ENCODE results near the gene TBC1D7.

TBC1D7 gene

DNA sequence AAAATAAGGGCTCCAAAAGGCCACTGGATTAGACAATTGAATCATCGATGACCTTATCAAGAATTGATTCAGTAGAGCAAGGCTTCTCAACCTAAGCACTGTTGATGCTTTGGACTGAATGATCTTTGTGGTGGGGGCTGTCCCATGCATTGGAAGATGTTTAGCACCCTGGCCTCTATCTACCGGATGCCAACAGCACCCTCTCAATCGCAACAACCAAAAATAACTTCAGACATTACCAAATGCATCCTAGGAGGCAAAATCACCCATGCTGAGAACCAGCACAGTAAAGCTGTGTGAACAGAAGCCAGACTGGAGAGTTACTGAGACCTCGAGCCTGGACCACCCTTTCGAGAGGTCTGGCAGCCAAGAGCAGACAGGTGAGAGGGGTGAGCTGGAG lies 67.5 kb downstream of the TBC1D7 start:
- H3K9me3 ChIP-seq (ENCODE audit: control insufficient read depth, low read length) = no peaks in the 10 kb centered on the region
- no peaks in the 10 kb centered on the region for H3K27me3 ChIP-seq (replicated peaks; ENCODE audit: control insufficient read depth, insufficient read depth, low read length, poor library complexity, severe bottlenecking)
- no peaks in the 10 kb centered on the region for H3K4me1 ChIP-seq (ENCODE audit: control insufficient read depth, insufficient read depth, low read length, poor library complexity, severe bottlenecking)
- H3K4me3 ChIP-seq (ENCODE audit: insufficient read depth, low read depth, low read length, poor library complexity, severe bottlenecking) = no peak overlapping the region
- no peak for DNase-seq
- H3K27ac ChIP-seq (ENCODE audit: insufficient read depth, low read length, poor library complexity, severe bottlenecking) = no peak overlapping the region
- H3K36me3 ChIP-seq (ENCODE audit: control insufficient read depth, insufficient read depth, low read length) = no peaks in the 10 kb centered on the region

DNA sequence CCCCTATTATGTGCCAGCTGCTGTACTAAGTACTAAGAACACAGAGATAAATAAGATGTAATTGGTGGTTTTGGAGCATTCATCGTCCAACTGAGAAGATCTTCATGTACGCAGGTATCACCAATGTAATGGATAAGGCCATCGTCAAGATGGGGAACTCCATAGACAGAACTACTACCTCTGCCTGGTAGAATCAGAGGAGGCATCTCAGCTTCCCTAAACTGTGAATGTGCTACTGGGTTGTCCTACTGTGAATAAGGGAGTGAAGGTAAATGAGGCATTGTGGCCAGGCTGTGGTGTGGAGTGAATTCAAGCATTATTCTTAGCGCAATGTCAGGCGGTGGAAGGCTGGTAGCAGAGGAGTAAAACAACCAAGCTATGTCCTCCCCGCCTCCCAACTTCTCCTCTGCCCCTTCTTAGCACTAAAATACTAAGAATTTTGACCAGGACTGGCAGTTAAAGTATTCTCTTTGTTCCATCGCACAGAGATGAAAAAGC lies 68.2 kb downstream of the TBC1D7 start:
- Histone ChIP-seq H3K9me3 (ENCODE audit: control insufficient read depth, low read length) (no peaks in the 10 kb centered on the region), H3K36me3 (ENCODE audit: control insufficient read depth, insufficient read depth, low read length) (no peaks in the 10 kb centered on the region), H3K27me3 (replicated peaks; ENCODE audit: control insufficient read depth, insufficient read depth, low read length, poor library complexity, severe bottlenecking) (no peaks in the 10 kb centered on the region), H3K27ac (ENCODE audit: insufficient read depth, low read length, poor library complexity, severe bottlenecking) (no peak overlapping the region), H3K4me1 (ENCODE audit: control insufficient read depth, insufficient read depth, low read length, poor library complexity, severe bottlenecking) (no peaks in the 10 kb centered on the region), H3K4me3 (ENCODE audit: insufficient read depth, low read depth, low read length, poor library complexity, severe bottlenecking) (no peak overlapping the region)
- no peak for DNase-seq

DNA sequence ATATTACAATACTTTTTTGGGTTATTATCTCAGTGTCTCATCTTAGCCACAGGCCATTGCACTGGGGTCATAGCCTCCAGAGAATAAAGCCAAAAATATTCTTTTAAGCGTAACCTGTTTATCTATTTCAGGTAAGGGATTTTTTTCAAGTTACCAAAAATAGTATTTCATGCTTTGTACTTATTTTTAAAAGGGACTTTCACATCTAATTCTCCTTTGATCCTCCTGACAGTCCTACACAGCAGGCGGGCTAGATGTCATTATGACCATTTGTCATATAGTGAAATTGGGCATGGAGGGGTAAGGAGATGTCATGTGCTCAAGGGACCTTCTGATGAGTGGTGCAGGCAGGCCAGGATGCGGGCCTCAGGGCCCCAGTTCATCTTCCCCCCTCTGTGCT lies 68.9 kb downstream of the TBC1D7 start:
- Histone ChIP-seq H3K27ac (ENCODE audit: insufficient read depth, low read length, poor library complexity, severe bottlenecking) (no peak overlapping the region), H3K27me3 (replicated peaks; ENCODE audit: control insufficient read depth, insufficient read depth, low read length, poor library complexity, severe bottlenecking) (no peaks in the 10 kb centered on the region), H3K4me3 (ENCODE audit: insufficient read depth, low read depth, low read length, poor library complexity, severe bottlenecking) (no peak overlapping the region), H3K4me1 (ENCODE audit: control insufficient read depth, insufficient read depth, low read length, poor library complexity, severe bottlenecking) (no peaks in the 10 kb centered on the region), H3K36me3 (ENCODE audit: control insufficient read depth, insufficient read depth, low read length) (no peaks in the 10 kb centered on the region), H3K9me3 (ENCODE audit: control insufficient read depth, low read length) (no peaks in the 10 kb centered on the region)
- no peak for DNase-seq

DNA sequence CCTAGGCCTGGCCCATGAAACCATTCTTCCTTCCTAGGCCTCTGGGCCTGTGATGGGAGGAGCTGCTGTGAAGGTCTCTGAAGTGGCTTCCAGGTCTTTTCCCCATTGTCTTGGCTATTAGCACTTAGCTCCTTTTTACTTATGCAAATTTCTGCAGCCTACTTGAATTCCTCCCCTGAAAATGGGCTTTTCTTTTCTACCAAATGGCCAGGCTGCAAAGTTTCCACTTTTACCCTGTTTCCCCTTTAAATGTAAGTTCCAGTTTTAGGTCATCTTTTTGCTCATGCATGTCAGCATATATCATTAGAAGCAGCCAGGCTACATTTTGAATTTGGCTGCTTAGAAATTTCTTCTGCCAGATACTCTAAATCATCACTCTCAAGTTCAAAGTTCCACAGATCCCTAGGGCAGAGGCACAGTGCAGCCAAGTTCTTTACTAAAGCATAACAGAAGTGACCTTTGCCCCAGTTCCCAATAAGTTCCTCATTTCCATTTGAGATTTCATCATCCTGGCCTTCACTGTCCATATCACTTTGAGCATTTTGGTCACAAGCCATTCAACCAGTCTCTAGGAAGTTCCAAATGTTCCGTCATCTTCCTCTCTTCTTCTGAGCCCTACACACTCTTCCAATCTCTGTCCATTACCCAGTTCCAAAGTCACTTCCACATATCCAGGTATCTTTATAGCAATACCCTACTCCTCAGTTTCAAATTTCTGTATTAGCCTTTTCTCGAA lies 71.9 kb downstream of the TBC1D7 start:
- no peak overlapping the region for H3K27ac ChIP-seq (ENCODE audit: insufficient read depth, low read length, poor library complexity, severe bottlenecking)
- DNase-seq = no peak
- no peaks in the 10 kb centered on the region for H3K4me1 ChIP-seq (ENCODE audit: control insufficient read depth, insufficient read depth, low read length, poor library complexity, severe bottlenecking)

More for the DNA sequence above, 71.9 kb downstream of the TBC1D7 start:
- H3K4me3 ChIP-seq (ENCODE audit: insufficient read depth, low read depth, low read length, poor library complexity, severe bottlenecking) = no peak overlapping the region
- no peaks in the 10 kb centered on the region for H3K27me3 ChIP-seq (replicated peaks; ENCODE audit: control insufficient read depth, insufficient read depth, low read length, poor library complexity, severe bottlenecking)
- no peaks in the 10 kb centered on the region for H3K36me3 ChIP-seq (ENCODE audit: control insufficient read depth, insufficient read depth, low read length)
- no peaks in the 10 kb centered on the region for H3K9me3 ChIP-seq (ENCODE audit: control insufficient read depth, low read length)
